Astrocyte (in vitro differentiated cells and primary cell): Measurements from ENCODE around the gene EHBP1.

Source experiments
- EZH2 ChIP-seq: IDR thresholded peaks from 2 replicates; pipeline ENCODE4 v1.6.1; 2012; ENCODE audit warnings: mild to moderate bottlenecking, low read length, inconsistent platforms; ENCODE audit not compliant: insufficient read depth
- TF ChIP-seq, protein P1 (sequence below): IDR thresholded peaks from 2 replicates; pipeline ENCODE4 v1.5.1; 2011; ENCODE audit warnings: low read depth, mild to moderate bottlenecking, inconsistent platforms, low read length, moderate library complexity; ENCODE audit not compliant: insufficient read depth

DNA sequence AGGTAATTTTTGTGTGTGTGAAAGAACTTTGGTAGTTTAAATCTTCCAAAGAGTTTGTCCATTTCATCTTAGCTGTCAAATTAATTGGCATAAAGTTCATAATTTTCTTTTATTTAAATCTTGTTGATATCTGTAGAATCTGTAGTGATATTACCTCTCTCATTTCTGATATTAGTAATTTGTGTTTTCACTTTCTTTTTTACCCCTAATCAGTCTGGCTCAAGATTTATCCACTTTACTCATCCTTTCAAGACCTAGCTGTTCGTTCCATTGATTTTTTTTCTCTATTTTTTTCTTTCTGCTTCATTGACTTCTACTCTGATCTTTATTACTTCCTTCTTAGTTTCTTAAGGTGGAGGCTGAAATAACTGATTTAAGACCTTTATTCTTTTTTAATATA, 202.6 kb downstream of the EHBP1 start:
- TF ChIP-seq, protein P1, sequence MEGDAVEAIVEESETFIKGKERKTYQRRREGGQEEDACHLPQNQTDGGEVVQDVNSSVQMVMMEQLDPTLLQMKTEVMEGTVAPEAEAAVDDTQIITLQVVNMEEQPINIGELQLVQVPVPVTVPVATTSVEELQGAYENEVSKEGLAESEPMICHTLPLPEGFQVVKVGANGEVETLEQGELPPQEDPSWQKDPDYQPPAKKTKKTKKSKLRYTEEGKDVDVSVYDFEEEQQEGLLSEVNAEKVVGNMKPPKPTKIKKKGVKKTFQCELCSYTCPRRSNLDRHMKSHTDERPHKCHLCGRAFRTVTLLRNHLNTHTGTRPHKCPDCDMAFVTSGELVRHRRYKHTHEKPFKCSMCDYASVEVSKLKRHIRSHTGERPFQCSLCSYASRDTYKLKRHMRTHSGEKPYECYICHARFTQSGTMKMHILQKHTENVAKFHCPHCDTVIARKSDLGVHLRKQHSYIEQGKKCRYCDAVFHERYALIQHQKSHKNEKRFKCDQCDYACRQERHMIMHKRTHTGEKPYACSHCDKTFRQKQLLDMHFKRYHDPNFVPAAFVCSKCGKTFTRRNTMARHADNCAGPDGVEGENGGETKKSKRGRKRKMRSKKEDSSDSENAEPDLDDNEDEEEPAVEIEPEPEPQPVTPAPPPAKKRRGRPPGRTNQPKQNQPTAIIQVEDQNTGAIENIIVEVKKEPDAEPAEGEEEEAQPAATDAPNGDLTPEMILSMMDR, result no peak
- no peak for TF ChIP-seq EZH2
